ENCODE data around the gene FSTL5.
"Not testable (repeated sequence)": the region's sequence is repeated elsewhere in the genome, so short reads cannot be mapped to it uniquely, and the experiment has no call there.

Gene FSTL5

DNA sequence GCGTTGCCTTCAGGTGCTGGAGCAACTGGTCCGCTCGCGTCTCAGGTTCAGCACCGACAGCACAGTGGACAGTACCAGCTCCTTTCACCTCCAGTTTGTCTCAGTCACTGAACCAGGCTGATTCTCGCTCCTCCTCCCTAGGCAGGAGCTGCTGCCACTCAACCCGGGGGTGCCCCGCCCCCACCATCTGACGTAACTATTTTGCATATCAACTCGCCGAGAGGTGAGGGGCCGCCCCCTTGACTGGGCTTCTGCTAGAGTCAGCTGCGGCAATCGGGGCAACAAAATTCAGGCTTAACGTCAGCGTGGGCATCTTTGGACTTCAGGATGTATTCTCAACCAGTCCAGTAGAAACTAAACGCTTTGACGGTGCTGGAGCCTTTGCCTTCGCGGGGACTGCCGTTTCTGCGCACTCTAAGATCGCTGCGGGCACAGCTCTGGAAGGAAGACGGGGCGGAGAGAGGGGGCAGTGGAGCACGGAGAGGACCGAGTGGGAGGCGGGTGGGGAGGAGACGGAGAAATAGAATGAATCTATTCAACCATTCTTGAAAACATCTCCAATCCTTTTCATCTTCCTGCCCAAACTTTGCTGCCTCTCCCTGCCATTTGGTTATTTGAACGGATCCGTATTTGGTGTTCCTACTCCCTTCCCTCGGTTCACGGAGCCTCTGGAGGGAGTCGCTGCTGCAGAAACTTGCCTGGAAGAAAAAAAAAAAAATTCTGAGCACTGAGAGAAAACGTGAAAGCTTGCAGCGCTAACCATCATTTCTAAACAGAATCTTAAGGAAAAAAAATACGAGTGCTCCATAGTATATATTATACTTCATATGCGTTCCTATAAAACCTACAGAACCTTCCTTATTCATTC is at the start of gene FSTL5:
TSS of gene FSTL5 (minus strand) at position 109 of the 868 bp plus-strand sequence. CDS start 52,604 bp downstream, outside the sequence.
- DNase-seq (ENCODE audit: low spot score) = no peak

DNA sequence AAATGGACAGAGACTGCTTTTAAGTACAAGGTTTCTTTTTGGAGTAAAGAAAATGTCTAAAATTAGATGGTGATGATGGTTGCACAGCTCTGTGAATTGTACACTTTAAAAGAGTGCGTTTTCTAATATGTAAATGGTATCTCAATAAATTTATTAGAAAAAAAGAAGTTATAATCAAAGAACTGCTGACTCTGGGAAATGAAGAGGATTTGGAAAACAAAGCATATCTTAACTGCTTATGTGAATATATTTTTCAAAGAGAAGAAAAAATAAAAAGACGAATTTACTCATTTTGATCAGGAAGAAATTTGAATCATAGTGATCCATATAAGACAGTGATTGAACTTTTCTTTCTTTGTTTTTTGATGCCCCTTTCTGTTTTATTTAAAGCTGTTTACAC is 45.9 kb upstream of the FSTL5 start:
- no peak for DNase-seq (ENCODE audit: low spot score)

DNA sequence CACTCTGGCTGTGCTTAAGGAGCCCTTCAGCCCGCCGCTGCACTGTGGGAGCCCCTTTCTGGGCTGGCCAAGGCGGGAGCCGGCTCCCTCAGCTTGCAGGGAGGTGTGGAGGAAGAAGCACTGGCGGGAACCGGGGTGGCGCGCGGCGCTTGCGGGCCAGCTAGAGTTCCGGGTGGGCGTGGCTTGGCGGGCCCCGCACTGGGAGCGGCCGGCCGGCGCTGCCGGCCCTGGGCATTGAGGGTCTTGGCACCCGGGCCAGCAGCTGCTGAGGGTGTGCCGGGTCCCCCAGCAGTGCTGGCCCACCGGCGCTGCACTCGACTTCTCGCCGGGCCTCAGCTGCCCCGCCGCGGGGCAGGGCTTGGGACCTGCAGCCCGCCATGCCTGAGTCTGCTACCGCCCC is 39.7 kb upstream of the FSTL5 start:
- not testable (repeated sequence) for DNase-seq (ENCODE audit: low spot score)

GRCh38 chr4:162201673-162202072 is 37.9 kb upstream of the FSTL5 start:
- DNase-seq (ENCODE audit: low spot score) = no peak

DNA sequence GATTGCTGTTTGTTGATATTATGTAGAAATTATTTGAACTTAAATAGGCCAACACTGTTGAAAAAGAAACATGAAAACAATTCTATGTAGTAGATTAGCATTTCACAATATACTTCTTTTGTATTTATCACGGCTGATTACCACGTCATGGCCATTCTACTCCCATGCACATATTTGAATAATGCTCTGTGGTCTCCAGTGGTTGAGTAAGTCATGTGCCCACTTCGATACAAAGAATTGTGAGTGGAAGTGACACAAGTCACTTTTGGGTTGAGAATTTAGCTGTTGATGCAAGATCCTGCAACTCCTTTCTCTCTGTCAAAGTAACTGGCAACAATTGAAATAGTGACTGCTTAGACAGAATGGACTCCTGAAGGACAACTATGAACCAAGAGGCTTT is 6.7 kb upstream of the FSTL5 start:
- no peak for DNase-seq (ENCODE audit: low spot score)

DNA sequence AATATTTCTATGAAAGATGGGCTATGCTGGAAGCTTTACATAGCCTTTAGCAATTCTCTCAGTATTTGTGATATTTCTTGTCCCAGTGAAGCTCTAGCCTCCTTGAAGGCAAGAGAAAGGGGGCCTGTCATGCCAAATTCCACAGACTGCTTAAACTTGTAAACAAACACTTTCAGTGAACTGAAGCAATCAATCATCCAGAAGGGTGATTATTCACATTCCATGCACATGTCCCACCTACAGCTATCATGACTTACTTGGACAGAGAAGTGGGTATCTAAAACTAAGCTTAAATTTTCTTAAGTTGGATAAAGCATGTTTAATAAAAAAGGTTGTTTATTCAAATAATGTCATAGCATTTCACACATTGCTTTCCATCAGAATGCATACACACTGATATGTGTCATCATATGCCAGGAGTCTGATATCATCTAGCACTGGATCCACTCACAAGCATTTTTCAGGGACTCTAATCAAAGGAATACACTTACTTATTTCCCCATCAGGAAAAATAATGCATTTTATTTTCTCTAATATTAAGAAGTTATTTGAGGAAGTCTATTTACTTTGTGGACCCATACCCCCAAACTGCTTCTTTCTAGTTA is 1.2 kb upstream of the FSTL5 start:
- no peak for DNase-seq (ENCODE audit: low spot score)

- no peak for DNase-seq (ENCODE audit: low spot score)
These were observed 1.1 kb downstream of the FSTL5 start for GRCh38 chr4:162162672-162163071.

DNA sequence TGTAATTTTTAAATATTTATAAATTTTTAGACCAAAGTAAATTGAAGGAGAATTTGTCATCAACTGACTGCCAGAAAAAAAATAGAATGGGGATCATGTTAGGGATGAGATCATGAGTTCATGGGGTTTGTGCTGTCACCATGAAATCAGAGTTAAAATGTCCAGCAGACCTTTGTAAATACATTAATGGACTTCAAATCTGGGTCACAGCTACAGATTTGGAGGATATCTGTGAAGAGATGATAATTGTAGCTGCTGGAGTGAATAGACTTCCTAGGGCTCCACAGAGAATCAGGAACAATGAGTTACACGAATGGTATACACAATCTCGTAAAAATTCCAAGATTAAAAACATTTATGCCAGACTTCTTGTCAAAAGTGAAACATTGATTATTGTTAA is 6.6 kb downstream of the FSTL5 start:
- DNase-seq (ENCODE audit: low spot score) = no peak

DNA sequence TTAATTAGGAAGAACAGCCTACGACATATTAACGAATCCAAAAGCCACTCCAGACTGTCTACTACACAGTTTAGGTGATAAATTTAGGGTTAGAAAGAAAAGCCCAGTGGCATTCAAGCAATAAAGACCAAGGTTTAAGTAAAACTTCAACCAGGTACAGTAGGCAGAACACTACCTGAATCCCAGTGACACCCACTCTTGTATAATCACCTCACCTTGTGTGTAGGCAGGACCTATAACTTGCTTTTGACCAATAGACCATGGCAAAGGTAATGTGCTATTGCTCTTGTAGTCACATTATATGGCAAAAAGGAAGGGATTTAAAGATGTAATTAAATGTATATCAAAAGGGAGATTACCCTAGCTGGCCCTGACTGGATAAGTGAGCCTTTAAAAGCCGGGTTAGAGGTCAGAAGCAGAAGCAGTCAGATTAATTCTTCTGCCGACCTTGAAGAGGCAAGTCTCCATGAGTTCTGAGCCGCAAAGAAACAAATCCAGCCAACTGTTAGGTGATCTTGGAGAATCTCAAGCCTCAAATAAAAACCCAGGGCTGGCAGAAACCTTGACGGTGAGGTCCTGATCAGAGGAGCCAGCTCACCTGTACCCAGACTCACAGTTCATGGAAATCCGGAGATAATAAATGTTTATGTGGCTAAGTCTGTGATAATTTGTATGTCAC is 8.8 kb downstream of the FSTL5 start:
- no peak for DNase-seq (ENCODE audit: low spot score)

GRCh38 chr4:162151850-162152249 is 11.9 kb downstream of the FSTL5 start:
- no peak for DNase-seq (ENCODE audit: low spot score)

DNA sequence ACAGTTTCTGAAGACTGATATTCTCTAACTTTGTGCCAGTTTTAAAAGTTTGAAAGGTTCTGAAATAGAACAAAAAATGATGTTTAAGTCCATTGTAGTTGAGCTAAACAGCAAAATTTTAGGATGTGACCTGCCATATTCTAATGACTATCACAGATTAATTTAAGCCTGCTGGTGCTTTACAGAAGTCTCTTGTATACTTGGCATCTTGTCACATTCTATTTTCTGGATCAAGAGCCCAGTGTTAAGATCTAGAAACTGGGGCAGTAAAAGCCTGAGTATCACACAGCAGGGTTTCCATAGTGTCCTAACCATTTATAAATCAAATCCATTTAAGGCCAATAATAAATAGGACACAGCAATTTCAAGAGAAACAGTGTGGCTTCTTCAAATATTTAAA is 12.4 kb downstream of the FSTL5 start:
- no peak for DNase-seq (ENCODE audit: low spot score)

GRCh38 chr4:162149644-162150043 is 14.2 kb downstream of the FSTL5 start:
- DNase-seq (ENCODE audit: low spot score) = no peak

DNA sequence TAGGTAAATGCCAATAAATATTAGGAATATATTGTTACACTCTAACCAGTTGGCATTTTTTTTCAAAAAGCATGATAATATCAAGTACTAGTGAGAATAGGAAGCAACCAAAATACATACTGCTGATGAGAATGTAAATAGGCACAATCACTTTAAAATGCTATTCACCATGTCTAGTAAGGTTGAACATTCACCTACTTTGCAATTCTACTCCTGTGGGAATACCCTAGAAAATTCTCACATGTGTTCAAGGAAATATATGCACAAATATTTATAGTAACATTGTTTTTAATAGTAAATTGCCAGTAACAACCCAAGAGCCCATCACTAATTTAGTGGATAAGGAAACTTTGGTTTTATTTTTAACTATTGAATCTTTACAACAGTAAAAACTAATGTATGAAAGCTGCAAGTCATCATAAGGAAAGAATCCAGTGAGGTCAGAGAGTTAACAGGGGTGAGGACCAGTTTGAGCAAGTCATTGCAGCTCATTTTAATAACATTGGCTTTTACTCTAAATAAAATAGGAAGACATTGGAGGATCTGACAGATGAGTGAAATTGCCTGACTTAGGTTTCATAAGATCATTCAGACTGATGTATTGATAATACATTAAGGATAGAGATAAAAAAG is 23.6 kb downstream of the FSTL5 start:
- no peak for DNase-seq (ENCODE audit: low spot score)

- DNase-seq (ENCODE audit: low spot score) = no peak
These were observed 24.4 kb downstream of the FSTL5 start for GRCh38 chr4:162139412-162139811.

GRCh38 chr4:162131256-162131655 is 32.5 kb downstream of the FSTL5 start:
- DNase-seq (ENCODE audit: low spot score) = no peak

GRCh38 chr4:162126729-162127128 is 37.1 kb downstream of the FSTL5 start:
- no peak for DNase-seq (ENCODE audit: low spot score)

DNA sequence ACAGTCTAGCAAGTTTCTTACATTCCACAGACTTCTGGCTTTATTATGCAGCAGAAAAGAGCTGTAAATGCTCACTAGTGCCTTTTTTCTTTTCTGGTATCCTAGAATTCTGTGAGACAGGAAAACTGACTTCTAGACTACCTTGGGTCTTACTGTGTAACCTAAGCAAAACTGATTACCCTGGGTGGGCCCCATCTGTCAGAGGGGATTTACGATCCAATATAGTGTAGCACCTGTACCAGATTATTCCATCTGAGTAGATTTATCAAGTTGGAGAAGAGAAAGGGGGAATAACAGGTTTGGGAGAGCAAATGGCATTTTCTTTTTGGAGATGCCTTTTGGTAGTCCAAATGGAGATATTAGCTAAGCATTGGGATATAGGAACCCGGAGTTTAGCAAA is 46.7 kb downstream of the FSTL5 start:
- DNase-seq (ENCODE audit: low spot score) = no peak

GRCh38 chr4:162116095-162116779 is 47.6 kb downstream of the FSTL5 start:
- no peak for DNase-seq (ENCODE audit: low spot score)

DNA sequence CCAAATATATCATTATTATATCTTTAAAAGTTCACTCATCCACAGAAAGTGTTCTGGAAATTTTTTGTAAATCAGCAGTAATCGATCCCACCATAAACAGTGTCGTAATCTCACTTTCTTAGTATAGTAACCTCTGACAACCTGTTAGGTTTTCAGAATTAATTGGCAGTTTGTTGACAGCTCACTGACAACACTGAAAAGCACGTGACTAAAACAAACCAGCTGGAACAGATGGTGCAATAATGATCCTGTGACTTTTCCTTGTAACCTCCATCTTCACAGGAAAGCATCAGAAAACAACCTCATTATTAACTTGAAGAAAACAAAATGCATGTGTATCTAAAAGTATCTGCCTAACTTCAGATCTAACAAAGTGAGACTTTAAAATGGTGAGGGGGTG is 48.5 kb downstream of the FSTL5 start:
- DNase-seq (ENCODE audit: low spot score) = no peak

DNA sequence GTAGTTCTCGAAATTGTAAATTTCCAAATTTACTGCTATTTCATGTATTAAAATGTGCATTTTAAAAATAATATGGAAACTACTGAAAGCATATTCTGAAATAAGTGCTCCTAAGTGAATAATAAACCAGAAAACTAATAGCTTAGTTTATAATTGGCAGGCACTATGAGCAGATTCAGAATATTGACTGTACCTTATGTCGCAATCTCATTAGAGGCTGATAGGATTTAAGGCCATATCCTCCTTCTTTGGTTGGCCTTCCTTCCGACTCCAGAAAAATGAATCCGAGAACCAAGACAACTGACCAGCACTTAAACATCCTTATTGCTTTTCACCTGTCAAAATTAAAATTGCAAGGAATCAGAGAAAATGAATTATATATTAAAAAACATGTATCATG is 52.7 kb downstream of the FSTL5 start:
- DNase-seq (ENCODE audit: low spot score) = no peak

DNA sequence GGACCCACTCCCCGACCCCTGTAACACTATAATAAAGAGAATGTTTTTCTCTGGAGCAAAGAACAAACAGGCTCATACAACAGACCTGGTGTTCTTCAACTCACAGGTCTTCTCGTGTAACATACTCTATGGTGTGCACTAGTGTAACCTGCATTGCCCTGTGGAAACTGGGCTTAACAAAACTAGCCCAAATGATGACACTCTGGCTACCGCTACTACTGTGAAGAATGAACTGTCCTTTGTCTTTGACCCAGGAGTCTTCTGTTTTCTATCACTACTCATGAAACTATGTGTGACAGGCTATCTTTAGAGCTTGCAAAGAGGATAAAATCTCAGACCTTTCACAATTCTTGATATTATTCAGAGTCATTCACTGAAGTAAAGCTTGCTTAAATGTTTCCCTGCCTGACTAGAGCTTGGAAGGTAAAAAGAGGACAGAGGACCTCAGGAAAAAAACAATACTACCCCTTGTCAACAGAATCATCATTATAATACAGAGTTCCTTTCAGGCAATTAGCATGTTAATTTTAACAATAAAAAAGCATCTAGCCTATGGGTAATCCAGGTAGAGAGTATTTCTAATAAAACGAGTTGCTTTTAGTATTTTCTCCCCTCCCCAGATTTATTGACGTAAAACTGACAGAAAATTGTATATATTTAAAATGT is 59.2 kb downstream of the FSTL5 start:
- no peak for DNase-seq (ENCODE audit: low spot score)
